ENCODE measurements around the gene SCYGR5.

GRCh38 chr2:227661025-227661649 is 5.5 kb upstream of the SCYGR5 start:
- TF ChIP-seq EZH2phosphoT487 (IDR thresholded peaks at IDR 0.05; ENCODE audit: borderline replicate concordance) (no peak), POLR2A (IDR thresholded peaks at IDR 0.05; ENCODE audit: borderline replicate concordance, extremely low read depth, insufficient read depth, insufficient read length) (no peak), POLR2AphosphoS5 (IDR thresholded peaks at IDR 0.05; ENCODE audit: low read depth, low read length) (no peak), CTCF (IDR thresholded peaks at IDR 0.05 in 2 of 3, conservative IDR thresholded peaks at IDR 0.05 in 1 of 3; ENCODE audit: borderline replicate concordance in 1 of 3, insufficient read depth in 1 of 3, low read depth in 2 of 3, low read length in 2 of 3) (no peak), YY1 (IDR thresholded peaks at IDR 0.05; ENCODE audit: extremely low read depth, insufficient replicate concordance, low read depth, low read length) (no peak), ZNF274 (IDR thresholded peaks at IDR 0.05; ENCODE audit: low read depth, low read length) (no peak), RAD21 (IDR thresholded peaks at IDR 0.05; ENCODE audit: low read depth) (no peak), EZH2 (IDR thresholded peaks at IDR 0.05) (no peak), SP1 (IDR thresholded peaks at IDR 0.05; ENCODE audit: low read depth) (no peak), MAX (IDR thresholded peaks at IDR 0.05) (no peak), EGR1 (IDR thresholded peaks at IDR 0.05; ENCODE audit: low read depth) (no peak)

Data from HCT116 (cell line).